Stimulated activated naive CD4-positive, alpha-beta T cell treated with Interleukin-2 at 50 U/mL for 16 hours (primary cell): ENCODE data around the gene NEK4.
"Not testable (repeated sequence)": the region's sequence is repeated elsewhere in the genome, so short reads cannot be mapped to it uniquely, and the experiment has no call there.

Experiments
- DNase-seq: peaks from one replicate; lab custom pipeline; 2025; lab: John Stamatoyannopoulos, UW

The NEK4 gene

DNA sequence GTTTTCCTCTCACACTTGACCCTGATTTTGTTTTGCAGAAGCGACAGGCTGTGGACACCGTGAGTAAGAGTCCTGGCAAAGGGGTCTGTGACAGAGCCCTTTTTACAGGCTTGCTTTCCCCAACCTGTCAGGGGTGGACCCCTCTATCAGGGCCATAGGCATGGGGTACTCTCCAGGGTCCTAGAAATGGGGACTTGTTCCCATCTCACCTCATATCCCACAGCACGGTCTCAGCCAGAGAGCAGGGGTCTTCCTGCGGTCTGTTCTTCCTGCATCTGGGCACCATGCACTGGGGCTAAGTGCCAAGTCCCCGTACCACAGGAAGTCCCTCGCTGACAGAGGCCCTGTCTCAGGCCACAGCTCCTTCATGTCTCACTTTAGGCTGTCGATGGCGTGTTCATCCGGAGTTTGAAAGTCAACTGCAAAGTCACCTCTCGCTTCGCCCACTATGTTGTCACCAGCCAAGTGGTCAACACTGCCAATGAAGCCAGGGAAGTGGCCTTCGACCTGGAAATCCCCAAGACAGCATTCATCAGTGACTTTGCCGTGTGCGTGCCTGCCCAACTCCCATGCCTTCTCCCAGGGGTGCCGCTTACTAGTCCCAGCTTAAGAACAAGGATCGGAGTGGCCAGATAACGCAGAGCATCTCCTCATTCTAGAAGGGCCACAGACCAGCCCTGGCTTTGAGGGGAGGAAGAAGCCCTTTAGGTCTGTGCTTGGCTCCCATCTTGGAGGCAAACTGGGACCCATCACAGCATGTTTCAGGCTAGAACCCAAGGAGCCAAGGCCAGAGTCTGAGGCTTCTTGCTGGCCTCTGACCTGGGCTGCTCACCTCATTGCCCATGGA lies 7.4 kb upstream of the NEK4 start:
- no peak for DNase-seq

DNA sequence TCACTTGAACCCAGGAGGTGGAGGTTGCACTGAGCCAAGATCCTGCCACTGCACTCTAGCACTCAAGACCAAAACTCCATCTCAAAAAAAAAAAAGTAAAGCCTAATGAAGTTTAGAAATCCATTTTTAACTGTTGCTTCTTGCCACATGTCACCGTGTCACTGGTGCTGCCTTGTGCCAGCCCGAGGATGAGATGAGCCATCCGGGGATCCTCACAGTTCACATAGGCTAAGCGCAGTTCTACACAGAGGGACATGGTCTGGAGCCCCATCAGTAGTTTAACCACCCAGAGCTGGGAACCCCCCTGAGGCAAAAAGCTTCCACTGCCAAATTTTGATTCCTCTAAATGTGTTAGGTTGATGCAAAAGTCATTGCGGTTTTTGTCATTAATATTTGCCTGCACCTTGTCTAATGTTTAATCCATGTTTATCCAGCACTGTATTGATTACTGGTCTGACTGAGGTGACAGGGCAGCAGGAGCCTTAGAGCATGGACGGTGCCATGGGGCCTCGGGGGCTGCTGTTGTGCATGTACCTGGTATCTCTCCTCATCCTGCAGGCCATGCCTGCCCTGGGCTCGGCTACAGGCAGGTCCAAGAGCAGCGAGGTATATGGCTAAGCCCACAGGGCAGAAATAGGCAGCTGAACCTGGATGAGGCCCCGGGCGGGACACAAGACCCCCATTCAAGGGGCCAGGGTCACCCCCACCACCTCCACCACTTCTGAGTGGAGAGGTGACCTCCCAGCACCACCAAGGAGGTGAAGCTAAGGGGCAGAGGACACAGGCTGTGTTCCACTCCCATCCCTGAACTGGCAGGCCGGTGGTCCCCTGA lies 6.6 kb upstream of the NEK4 start, which contains the start of gene ITIH1:
Gene ITIH1, plus strand, starts transcription at position 473 of the 832 bp plus-strand sequence. Its CDS starts 17 bp downstream, at position 490.
- no peak for DNase-seq

DNA sequence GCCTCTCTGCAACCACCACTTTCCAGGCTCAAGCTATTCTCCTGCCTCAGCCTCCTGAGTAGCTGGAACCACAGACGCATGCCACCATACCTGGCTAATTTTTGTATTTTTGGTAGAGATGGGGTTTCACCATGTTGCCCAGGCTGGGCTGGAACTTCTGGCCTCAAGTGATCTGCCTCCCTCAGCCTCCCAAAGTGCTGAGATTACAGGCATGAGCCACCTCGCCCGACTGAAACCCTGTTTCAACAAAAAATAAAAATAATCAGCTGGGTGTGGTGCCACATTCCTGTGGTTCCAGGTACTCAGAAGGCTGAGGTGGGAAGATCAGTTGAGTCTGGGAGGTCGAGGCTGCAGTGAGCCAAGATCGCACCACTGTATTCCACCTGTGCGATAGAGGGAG lies 5.7 kb upstream of the NEK4 start:
- not testable (repeated sequence) for DNase-seq

GRCh38 chr3:52775877-52776276 lies 5.1 kb upstream of the NEK4 start:
- DNase-seq = no peak

DNA sequence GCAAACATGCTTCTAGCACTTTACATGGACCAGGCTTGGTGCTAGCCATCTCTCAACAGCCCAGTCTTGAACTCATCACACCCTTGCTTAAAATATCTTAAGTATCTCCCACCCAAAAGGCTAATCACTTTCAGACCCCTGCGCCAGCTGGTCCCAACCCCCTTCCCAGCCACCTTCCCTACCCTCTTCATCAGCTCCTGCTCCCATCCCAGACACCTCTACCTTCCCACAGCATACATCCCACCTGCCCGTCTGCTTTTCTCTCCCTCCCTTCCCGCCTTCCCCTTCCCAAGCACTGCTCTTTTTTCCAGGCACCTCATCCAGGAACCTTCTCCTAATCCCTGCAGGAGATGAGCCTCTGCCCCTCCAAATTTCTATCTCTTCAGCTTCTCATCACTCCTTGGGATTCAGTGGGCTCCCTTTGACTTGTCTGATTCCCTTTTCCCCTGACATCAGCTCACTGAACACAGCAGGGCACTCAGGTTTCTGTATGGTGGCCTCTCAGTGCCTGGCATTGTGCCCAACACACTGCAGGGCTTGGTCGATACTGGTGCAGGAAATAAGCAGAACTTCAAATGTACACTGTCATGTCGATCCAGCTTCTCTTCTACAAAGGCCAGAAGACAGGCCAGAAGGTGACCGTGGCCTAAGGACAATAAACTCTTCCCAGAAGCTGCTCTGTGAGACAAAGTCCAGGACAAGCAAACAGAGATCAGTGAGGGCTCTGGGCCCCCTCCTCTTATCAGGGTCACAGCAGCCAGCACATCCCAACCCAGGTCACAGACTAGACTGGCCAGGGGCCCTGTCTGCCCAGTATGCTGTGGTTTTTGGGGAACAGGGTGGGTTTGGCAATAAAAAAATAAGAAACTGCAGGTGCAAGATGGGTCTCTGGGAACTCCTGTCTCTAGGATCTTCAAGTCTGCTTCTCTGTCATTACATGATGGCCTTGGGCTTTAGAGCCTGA lies 4.4 kb upstream of the NEK4 start:
- no peak for DNase-seq

GRCh38 chr3:52774066-52774713 lies 3.5 kb upstream of the NEK4 start:
- DNase-seq = no peak

DNA sequence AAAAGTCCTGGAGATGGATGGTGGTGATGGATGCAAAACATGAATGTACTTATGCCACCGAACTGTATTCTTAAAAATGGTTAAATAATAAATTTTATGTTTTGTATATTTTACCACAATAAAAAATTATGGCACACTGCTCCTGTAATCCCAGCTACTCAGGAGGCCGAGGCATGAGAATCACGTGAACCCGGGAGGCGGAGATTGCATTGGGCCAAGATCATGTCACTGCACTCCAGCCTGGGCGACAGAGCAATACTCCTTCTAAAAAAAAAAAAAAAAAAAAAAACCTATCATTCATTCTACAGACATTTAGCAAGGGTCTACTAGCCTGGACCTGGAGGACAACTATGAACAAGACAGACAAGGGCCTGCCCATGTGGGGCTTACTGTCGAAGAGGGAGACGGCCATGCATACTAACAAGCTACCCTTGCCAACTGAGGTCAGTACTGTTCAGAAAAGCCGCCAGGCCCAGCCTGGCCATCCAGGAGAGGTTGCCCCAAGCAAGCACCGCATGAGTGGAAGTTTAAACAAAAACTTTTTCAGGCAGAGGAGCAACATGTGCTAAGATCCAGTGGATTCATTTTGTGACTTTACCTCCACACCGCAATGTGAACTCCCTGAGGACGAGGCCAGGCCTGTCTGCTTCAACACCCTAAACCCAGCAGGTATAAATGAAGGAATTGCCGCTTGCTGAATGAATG lies 2.8 kb upstream of the NEK4 start:
- DNase-seq = no peak

DNA sequence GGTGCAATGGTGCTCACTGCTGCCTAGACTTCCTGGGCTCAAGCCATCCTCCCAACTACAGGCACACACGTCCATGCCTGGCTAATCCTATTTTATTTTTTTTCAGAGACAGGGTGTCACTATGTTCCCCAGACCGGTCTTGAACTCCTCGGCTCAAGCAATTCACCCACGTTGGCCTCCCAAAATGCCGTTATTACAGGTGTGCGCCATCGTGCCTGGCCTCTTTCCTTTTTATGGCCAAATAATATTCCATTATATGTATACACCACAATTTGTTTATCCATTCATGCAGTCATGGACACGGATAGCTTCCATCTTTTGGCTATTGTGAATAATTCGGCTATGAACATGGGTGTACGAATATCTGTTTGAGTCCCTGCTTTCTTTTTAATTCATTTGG lies 962 bp upstream of the NEK4 start:
- DNase-seq = no peak

DNA sequence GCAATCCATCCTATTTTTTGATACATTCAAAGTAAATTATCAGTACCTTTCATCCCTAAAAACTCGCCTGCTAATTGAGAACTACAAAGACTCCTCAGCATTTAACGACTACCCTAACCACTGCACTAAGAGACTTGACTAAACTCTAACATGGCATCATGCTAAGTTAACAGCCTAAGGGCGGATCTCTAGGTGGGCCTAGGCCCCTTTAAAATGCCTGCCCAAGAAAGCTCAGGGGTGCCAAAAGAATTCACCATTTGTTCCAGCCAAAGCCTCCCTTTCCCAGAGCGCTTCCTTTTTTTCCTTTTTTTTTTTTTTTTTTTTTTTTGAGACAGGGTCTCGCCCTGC lies 568 bp upstream of the NEK4 start:
- no peak for DNase-seq

DNA sequence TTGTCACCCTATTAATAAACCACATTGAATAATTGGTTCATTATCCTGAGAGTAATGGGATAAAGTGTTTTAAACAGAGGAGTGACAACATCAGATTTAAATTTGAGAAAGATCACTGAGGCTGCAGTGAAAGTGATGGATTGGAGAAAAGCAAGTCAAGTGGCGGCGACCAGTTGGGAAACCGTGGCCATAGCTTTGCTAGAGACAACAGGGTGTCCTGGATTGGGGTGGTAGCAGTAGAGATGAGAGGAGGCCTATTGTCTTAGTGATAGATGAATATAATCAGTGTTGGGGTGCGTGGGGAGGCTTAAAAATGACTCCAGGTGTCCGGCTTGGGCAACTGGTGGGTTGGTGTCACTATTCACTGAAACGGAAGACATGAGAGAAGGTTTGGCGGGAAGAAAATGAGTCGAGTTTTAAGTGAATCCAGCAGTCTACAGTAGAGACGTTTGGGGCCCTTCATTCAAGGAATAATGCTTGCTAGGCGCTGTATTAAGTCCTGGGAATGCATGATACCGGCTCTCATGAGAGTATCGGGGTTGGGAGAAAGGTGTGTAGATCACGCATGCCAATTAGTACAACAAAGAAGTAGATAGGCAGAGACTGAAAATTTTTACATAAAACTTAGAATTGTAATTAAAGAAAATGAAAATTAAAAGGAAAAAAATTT lies 819 bp downstream of the NEK4 start:
- no peak for DNase-seq

GRCh38 chr3:52763466-52763865 lies 7.3 kb downstream of the NEK4 start:
- DNase-seq = no peak

GRCh38 chr3:52756141-52756540 lies 14.6 kb downstream of the NEK4 start:
- DNase-seq = no peak

DNA sequence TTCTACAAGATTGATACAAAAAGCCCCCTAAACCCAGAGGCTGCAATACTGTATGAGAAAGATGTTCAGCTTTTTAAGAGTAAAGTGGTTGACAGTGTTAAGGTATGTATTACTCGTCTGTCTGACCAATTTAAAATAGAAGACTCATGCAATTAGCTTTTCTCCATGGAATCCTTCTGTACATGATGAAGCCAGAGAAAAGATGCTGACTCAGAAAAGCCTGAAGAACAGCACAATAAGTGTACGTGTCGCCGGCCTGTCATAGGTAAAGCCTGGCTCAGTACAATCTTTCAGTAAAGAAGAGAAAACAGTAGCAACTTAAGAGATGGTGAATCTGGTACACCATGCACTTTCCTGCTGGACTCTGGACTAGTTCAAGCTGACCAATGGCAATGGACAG lies 16.4 kb downstream of the NEK4 start:
- DNase-seq = no peak

GRCh38 chr3:52752045-52752660 lies 18.6 kb downstream of the NEK4 start:
- DNase-seq = no peak

- DNase-seq = no peak
Measured at GRCh38 chr3:52743721-52744120, 27.0 kb downstream of the NEK4 start.

GRCh38 chr3:52743152-52743551 lies 27.6 kb downstream of the NEK4 start:
- no peak for DNase-seq

- no peak for DNase-seq
Measured at GRCh38 chr3:52742418-52743041, 28.2 kb downstream of the NEK4 start.

- no peak for DNase-seq
Measured at GRCh38 chr3:52739730-52740129, 31.0 kb downstream of the NEK4 start.

GRCh38 chr3:52733256-52733891 lies 37.4 kb downstream of the NEK4 start:
- DNase-seq = no peak
